ENCODE measurements around the gene CCL3. TPM values are rescaled to one million over a fixed set of nuclear protein-coding genes. Genes with fewer than 3 reads are reported as not detected.
"Not testable (repeated sequence)": the region's sequence is repeated elsewhere in the genome, so short reads cannot be mapped to it uniquely, and the experiment has no call there.

CCL3 gene
- total RNA-seq, 1 donor from 2014 or later: 7.3 TPM

DNA sequence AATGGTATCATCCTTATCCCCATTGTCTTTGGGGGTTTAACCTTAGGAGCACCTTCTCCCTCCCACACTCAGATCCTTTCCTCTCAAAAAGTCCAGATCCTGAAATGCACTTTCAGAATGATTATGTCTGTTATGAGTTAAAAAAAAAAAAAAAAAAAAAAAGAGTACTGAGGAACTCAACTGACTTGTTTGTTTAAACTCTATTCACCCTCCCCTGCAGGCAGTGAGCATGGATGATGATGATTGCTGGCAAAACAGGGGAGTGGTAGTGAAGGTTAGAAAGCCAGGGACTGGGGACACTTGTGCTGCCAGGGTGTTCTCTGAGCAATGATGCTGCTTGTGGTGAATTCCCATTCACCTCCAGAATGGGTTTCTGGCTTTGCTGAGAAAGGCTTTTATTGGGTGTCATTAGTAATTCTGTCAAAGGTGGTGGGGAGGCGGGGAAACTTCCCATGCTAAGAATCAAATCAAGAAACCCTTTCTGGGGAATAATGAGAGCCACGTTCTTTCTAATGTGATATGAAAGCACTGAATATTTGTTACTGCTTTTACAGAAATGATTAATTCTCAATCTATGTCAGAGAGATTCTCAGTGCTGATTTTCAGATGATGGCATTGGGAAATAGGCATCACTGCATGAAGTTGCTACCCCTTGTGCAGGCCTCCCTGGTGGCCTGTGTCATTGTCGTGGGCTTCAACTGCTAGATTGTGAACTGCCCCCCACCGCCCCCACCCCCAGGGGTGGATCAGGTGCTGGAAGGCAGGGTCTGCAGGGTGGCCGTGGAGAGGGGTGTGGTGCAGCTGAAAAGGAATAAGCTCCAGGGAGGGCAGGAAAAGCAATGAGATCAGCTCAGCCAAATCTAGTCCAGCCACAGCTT, 27.8 kb upstream of the CCL3 start:
- no peak overlapping the region for H3K27ac ChIP-seq (ENCODE audit: low read depth, low read length)
- no peaks in the 10 kb centered on the region for H3K9me3 ChIP-seq (ENCODE audit: control insufficient read depth in 3 of 3, low read length in 3 of 3)
- no peaks in the 10 kb centered on the region for H3K4me1 ChIP-seq (ENCODE audit: control insufficient read depth in 3 of 3, insufficient read depth in 3 of 3, low read length in 3 of 3)
- H3K9ac ChIP-seq (ENCODE audit: low read depth in 1 of 3, low read length in 3 of 3): no peak overlapping the region
- H3K36me3 ChIP-seq (ENCODE audit: control insufficient read depth in 3 of 3, insufficient read depth in 3 of 3, low read length in 3 of 3): no peaks in the 10 kb centered on the region
- no peaks in the 10 kb centered on the region for H3K27me3 ChIP-seq (ENCODE audit: control insufficient read depth in 3 of 3, insufficient read depth in 3 of 3, low read length in 3 of 3)
- no peak overlapping the region for H3K4me3 ChIP-seq (ENCODE audit: low read length in 3 of 3)

DNA sequence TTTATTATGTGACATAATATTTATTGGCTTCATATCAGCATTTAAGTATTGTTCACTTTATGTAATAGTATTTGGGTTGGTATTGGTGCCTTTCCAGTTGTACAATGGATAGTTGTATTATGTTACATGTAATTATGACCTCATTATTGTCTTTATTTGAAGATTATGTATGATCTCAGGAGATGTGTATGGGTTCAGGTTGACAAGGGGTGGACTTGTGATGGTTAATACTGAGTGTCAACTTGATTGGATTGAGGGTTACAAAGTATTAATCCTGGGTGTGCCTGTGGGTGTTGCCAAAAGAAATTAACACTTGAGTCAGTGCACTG, 25.7 kb upstream of the CCL3 start:
- H3K4me1 ChIP-seq (ENCODE audit: control insufficient read depth in 3 of 3, insufficient read depth in 3 of 3, low read length in 3 of 3); H3K27me3 ChIP-seq (ENCODE audit: control insufficient read depth in 3 of 3, insufficient read depth in 3 of 3, low read length in 3 of 3); H3K27ac ChIP-seq (ENCODE audit: low read depth, low read length); H3K9me3 ChIP-seq (ENCODE audit: control insufficient read depth in 3 of 3, low read length in 3 of 3); H3K36me3 ChIP-seq (ENCODE audit: control insufficient read depth in 3 of 3, insufficient read depth in 3 of 3, low read length in 3 of 3); H3K9ac ChIP-seq (ENCODE audit: low read depth in 1 of 3, low read length in 3 of 3); H3K4me3 ChIP-seq (ENCODE audit: low read length in 3 of 3): not testable (repeated sequence)

DNA sequence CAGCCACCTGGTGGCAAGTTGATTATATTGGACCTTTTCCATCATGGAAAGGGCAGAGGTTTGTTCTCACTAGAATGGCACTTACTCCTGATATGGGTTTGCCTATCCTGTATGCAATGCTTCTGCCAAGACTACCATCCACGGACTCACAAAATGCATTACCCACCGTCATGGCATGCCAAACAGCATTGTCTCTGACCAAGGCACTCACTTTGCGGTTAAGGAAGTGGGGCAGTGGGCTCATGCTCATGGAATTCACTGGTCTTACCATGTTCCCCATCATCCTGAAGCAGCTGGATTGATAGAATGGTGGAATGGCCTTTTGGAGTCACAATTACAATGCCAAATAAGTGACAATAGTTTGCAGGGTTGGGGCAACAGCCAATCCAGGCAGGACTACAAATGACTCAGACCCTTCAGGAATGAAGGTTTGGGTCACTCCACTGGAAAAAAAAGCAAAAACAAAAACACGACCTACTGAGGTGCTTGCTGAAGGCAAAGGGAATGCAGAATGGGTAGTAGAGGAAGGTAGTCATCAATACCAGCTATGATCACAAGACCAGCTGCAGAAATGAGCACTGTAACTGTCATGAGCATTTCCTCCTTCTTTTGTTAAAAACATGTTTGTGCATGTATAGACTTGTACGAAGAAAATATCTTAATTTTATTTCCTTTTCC, 25.2 kb upstream of the CCL3 start:
- H3K27me3 ChIP-seq (ENCODE audit: control insufficient read depth in 3 of 3, insufficient read depth in 3 of 3, low read length in 3 of 3); H3K9me3 ChIP-seq (ENCODE audit: control insufficient read depth in 3 of 3, low read length in 3 of 3); H3K4me3 ChIP-seq (ENCODE audit: low read length in 3 of 3); H3K9ac ChIP-seq (ENCODE audit: low read depth in 1 of 3, low read length in 3 of 3); H3K27ac ChIP-seq (ENCODE audit: low read depth, low read length); H3K36me3 ChIP-seq (ENCODE audit: control insufficient read depth in 3 of 3, insufficient read depth in 3 of 3, low read length in 3 of 3); H3K4me1 ChIP-seq (ENCODE audit: control insufficient read depth in 3 of 3, insufficient read depth in 3 of 3, low read length in 3 of 3): not testable (repeated sequence)

DNA sequence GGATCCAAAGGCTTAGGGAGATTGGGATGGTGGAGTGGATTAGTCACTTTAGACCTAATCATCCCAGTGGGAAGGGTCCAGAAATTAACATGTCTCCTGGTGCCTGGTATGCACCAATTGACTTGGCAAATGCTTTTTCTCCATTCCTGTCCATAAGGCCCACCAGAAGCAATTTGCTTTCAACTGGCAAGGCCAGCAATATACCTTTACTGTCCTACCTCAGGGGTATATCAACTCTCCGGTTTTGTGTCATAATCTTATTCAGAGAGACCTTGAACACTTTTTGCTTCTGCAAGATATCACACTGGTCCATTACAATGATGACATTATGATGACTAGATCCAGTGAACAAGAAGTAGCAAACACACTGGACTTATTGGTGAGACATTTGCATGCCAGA, 23.2 kb upstream of the CCL3 start:
- not testable (repeated sequence) for H3K36me3 ChIP-seq (ENCODE audit: control insufficient read depth in 3 of 3, insufficient read depth in 3 of 3, low read length in 3 of 3); H3K9me3 ChIP-seq (ENCODE audit: control insufficient read depth in 3 of 3, low read length in 3 of 3); H3K4me3 ChIP-seq (ENCODE audit: low read length in 3 of 3); H3K27me3 ChIP-seq (ENCODE audit: control insufficient read depth in 3 of 3, insufficient read depth in 3 of 3, low read length in 3 of 3); H3K9ac ChIP-seq (ENCODE audit: low read depth in 1 of 3, low read length in 3 of 3); H3K4me1 ChIP-seq (ENCODE audit: control insufficient read depth in 3 of 3, insufficient read depth in 3 of 3, low read length in 3 of 3); H3K27ac ChIP-seq (ENCODE audit: low read depth, low read length)

DNA sequence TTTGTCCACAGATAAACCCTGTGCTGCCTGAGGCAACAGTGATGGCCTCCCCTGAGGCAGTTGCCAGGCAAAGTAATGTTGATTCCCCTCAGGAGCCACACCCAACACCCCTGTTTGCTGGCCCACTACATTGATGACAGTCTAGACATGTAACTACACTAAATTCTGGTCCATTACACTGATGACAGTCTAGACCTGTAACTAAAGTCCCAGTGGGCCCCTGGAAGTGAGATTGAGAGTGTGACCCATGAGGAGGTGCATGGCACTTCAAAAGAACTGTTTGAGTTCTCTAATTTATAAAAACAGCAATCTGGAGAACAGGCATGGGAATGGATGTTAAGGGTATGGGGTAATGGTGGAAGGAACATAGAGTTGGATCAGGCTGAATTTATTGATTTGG, 22.6 kb upstream of the CCL3 start:
- Histone ChIP-seq H3K4me1 (ENCODE audit: control insufficient read depth in 3 of 3, insufficient read depth in 3 of 3, low read length in 3 of 3) (no peaks in the 10 kb centered on the region), H3K27ac (ENCODE audit: low read depth, low read length) (no peak overlapping the region), H3K9ac (ENCODE audit: low read depth in 1 of 3, low read length in 3 of 3) (no peak overlapping the region), H3K4me3 (ENCODE audit: low read length in 3 of 3) (no peak overlapping the region), H3K27me3 (ENCODE audit: control insufficient read depth in 3 of 3, insufficient read depth in 3 of 3, low read length in 3 of 3) (peaks cover 0 to 4% (median 0%) of the 10 kb centered on the region in 3 donors), H3K36me3 (ENCODE audit: control insufficient read depth in 3 of 3, insufficient read depth in 3 of 3, low read length in 3 of 3) (no peaks in the 10 kb centered on the region), H3K9me3 (ENCODE audit: control insufficient read depth in 3 of 3, low read length in 3 of 3) (no peaks in the 10 kb centered on the region)

DNA sequence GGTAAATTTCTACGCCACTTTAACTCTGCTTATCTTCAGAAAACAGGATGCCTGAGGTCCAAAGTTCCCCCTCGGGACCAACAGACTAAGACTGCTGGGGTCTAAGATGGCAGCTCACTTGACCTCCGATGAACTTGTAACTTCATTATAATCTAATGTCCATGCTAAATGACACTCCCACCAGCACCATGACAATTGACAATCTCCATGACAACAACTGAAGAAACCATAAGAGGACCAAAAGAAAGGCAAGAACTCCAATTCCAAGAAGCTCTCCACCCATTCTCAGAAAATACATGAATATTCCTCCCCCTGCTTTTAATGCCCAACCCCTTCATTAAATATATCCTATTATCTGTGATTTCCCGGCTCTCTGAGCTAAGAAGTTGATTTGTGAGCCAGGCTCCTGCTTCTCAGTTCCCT, 21.1 kb upstream of the CCL3 start:
- no peaks in the 10 kb centered on the region for H3K36me3 ChIP-seq (ENCODE audit: control insufficient read depth in 3 of 3, insufficient read depth in 3 of 3, low read length in 3 of 3)
- no peak overlapping the region for H3K27ac ChIP-seq (ENCODE audit: low read depth, low read length)
- H3K9ac ChIP-seq (ENCODE audit: low read depth in 1 of 3, low read length in 3 of 3): no peak overlapping the region
- H3K4me3 ChIP-seq (ENCODE audit: low read length in 3 of 3): no peak overlapping the region
- H3K9me3 ChIP-seq (ENCODE audit: control insufficient read depth in 3 of 3, low read length in 3 of 3): no peaks in the 10 kb centered on the region
- peaks cover 0 to 4% (median 0%) of the 10 kb centered on the region in 3 donors for H3K27me3 ChIP-seq (ENCODE audit: control insufficient read depth in 3 of 3, insufficient read depth in 3 of 3, low read length in 3 of 3)
- H3K4me1 ChIP-seq (ENCODE audit: control insufficient read depth in 3 of 3, insufficient read depth in 3 of 3, low read length in 3 of 3): no peaks in the 10 kb centered on the region

DNA sequence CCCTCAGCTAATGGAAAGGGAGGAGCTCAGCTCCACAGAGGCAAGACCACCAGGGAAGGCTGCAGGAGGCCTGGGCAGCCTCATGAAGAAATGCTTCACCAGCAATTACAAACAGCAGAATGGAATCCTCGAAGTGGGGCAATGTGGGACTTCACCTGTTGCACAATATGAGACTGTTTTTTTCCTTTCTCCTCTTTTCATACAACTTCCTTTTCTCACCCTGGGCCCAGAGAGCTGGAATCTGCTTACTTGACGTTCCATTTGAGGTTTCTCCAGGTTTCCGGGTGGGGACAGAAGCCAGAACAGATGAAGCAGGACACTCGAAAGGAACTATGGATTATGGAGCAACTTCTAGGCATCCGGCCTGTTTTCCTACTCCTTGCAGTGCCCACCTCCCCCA, 18.3 kb upstream of the CCL3 start:
- H3K4me3 ChIP-seq (ENCODE audit: low read length in 3 of 3); H3K27ac ChIP-seq (ENCODE audit: low read depth, low read length); H3K27me3 ChIP-seq (ENCODE audit: control insufficient read depth in 3 of 3, insufficient read depth in 3 of 3, low read length in 3 of 3); H3K4me1 ChIP-seq (ENCODE audit: control insufficient read depth in 3 of 3, insufficient read depth in 3 of 3, low read length in 3 of 3); H3K36me3 ChIP-seq (ENCODE audit: control insufficient read depth in 3 of 3, insufficient read depth in 3 of 3, low read length in 3 of 3); H3K9ac ChIP-seq (ENCODE audit: low read depth in 1 of 3, low read length in 3 of 3); H3K9me3 ChIP-seq (ENCODE audit: control insufficient read depth in 3 of 3, low read length in 3 of 3): not testable (repeated sequence)

DNA sequence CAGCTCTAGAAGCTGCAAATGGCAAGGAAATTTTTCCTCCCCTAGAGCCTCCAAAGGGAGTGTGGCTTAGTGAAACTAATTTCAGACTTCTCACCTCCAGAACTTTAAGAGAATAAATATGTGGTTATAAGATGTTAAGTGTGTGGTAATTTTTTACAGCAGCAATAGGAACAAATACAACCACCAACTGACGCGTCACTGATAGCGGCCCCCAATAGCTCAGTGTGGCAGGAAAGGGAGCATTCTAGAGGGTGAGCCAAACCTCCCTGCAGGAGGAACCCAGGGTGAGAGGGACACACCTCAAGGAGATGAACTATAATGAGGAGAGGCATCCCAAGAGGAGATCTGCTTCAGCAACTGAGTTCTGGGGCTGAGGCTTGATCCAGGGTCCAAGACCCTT, 17.7 kb upstream of the CCL3 start:
- H3K36me3 ChIP-seq (ENCODE audit: control insufficient read depth in 3 of 3, insufficient read depth in 3 of 3, low read length in 3 of 3): no peaks in the 10 kb centered on the region
- no peak overlapping the region for H3K27ac ChIP-seq (ENCODE audit: low read depth, low read length)
- H3K9ac ChIP-seq (ENCODE audit: low read depth in 1 of 3, low read length in 3 of 3): no peak overlapping the region
- no peaks in the 10 kb centered on the region for H3K9me3 ChIP-seq (ENCODE audit: control insufficient read depth in 3 of 3, low read length in 3 of 3)
- peaks cover 0 to 8% (median 0%) of the 10 kb centered on the region in 3 donors for H3K27me3 ChIP-seq (ENCODE audit: control insufficient read depth in 3 of 3, insufficient read depth in 3 of 3, low read length in 3 of 3)
- H3K4me3 ChIP-seq (ENCODE audit: low read length in 3 of 3): no peak overlapping the region
- no peaks in the 10 kb centered on the region for H3K4me1 ChIP-seq (ENCODE audit: control insufficient read depth in 3 of 3, insufficient read depth in 3 of 3, low read length in 3 of 3)

DNA sequence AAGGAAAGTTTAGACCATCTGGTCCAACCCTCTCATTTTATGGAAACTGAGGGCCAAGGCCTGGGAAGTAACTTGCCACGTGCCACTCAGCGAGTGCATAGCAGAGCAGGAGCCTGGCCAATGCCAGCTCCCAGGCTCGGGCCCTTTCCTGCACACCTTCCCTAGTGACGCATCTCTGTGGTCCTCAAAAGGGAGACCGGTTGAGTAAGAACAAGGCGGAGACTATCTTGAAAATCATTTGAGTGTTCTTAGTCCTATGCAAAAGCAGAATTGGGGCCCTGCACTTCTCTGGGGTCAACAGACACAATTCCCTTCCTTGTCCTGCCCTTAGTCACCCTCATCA, 16.5 kb upstream of the CCL3 start:
- Histone ChIP-seq H3K9ac (ENCODE audit: low read depth in 1 of 3, low read length in 3 of 3) (no peak overlapping the region), H3K27ac (ENCODE audit: low read depth, low read length) (no peak overlapping the region), H3K4me1 (ENCODE audit: control insufficient read depth in 3 of 3, insufficient read depth in 3 of 3, low read length in 3 of 3) (no peaks in the 10 kb centered on the region), H3K36me3 (ENCODE audit: control insufficient read depth in 3 of 3, insufficient read depth in 3 of 3, low read length in 3 of 3) (no peaks in the 10 kb centered on the region), H3K27me3 (ENCODE audit: control insufficient read depth in 3 of 3, insufficient read depth in 3 of 3, low read length in 3 of 3) (peaks cover 0 to 8% (median 0%) of the 10 kb centered on the region in 3 donors), H3K4me3 (ENCODE audit: low read length in 3 of 3) (no peak overlapping the region), H3K9me3 (ENCODE audit: control insufficient read depth in 3 of 3, low read length in 3 of 3) (no peaks in the 10 kb centered on the region)

DNA sequence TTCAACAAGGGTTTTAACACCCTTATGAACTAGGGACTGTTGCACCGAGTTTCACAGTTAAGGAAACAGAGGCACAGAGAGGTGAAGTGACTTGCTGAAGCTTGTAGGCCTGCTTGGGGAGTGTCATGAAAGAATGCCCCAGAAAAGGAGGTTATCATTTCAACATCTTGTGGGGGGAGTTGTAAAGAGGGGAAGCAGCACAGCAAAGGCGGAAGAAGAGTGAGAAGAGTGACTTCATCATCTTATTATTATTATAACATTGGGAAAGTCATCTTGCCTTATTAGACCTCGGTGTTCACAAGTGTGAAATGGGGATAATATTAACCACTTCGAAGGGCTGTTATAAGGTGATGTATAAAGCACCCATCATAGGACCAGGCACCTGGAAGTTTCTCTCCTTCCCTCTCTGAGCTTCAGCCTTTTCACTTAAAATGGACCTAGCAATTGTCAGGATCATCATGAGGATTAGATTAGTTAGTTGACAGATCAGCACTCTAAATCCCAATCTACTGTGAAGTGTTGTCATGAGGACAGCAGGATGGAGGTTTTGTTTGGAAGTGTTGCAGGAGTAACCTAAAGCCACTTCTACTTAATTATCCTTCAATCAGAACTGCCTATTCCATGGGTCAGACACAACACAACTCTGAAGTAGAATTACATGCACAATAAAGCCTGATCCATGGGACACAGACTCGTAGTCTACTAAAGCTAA, 16.0 kb upstream of the CCL3 start:
- H3K4me1 ChIP-seq (ENCODE audit: control insufficient read depth in 3 of 3, insufficient read depth in 3 of 3, low read length in 3 of 3): no peaks in the 10 kb centered on the region
- no peak overlapping the region for H3K27ac ChIP-seq (ENCODE audit: low read depth, low read length)

More for the DNA sequence above, 16.0 kb upstream of the CCL3 start:
- Histone ChIP-seq H3K4me3 (ENCODE audit: low read length in 3 of 3) (no peak overlapping the region), H3K36me3 (ENCODE audit: control insufficient read depth in 3 of 3, insufficient read depth in 3 of 3, low read length in 3 of 3) (no peaks in the 10 kb centered on the region), H3K9me3 (ENCODE audit: control insufficient read depth in 3 of 3, low read length in 3 of 3) (no peaks in the 10 kb centered on the region), H3K27me3 (ENCODE audit: control insufficient read depth in 3 of 3, insufficient read depth in 3 of 3, low read length in 3 of 3) (peaks cover 0 to 8% (median 0%) of the 10 kb centered on the region in 3 donors), H3K9ac (ENCODE audit: low read depth in 1 of 3, low read length in 3 of 3) (no peak overlapping the region)

Measured in skeletal muscle tissue (tissue), 4 donors.